Fibroblast of gingiva (primary cell): ENCODE measurements around the gene LRMDA.
A peak's percentile ranks its signal among the peaks of the same experiment; 100 is the strongest.

Experiments
- DNase-seq: peaks from one replicate; pipeline ENCODE4 v3.0.0-alpha.2; 2011; ENCODE audit warnings: low read depth

Gene LRMDA

DNA sequence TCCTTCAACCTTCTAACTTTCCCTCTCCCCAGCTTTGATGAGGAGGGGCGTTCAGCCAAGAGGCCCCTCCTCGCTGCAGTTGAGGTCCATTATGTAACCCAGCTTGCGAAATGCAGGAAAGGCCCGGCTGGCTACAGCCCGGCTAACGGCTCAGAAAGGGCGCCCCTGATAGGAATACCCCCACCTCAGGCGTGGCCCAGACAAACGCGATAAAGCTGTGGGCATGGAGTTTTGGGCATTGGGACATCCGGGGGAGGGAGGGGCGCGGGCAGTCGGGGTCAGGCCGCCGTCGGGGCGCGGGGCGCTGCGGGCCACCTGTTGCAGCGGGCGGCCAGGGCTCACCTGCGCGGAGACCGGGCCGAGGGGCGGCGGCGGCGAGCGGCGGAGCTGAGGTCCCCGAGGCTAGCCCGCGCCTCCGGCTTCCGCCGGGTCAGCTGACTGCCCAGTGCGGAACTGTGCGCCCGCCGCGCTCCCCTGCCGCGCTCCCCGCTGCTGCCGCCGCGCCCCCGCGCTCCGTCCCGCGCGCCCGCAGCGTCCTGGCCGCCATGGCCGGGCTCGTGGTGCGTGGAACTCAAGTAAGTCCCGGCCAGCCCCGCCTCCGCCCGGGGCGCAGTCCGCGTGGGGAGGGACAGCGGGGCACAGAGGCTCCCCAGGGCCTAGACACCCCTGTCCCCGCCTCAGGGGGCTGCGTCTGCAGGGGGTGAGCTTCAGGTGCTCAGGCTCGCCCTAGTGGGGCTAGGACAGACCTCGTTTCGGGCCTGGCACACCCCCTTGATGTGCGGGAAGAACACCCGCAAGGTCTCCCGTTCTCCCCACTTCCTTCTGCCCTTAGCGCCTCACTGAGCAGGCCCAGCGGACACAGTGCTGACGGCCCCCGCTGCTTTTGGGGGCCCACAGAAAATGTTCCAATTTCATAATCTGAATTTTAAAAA lies at the start of gene LRMDA:
TSS of gene LRMDA (plus strand) at position 445 of the 932 bp plus-strand sequence.
- DNase-seq: no peak

DNA sequence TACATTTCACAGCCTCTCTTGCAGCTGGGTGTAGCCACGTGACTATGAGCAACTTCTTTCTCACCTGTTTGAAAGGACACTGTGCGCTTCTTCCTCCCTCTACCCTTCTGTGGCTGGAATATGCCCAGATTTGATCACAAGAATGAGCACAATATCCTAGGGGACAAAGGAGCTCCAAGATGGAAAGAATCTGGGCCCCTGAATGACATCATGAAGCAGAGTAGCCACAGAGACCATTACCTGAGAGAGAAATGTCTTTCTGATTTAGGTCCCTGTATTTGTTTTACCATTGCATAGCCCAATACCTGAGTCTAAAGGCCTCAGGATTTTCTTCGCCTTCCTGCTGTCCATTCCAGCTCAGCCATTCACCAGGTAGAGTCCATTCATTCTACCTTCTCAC lies 45.3 kb upstream of the LRMDA start:
- no peak for DNase-seq

DNA sequence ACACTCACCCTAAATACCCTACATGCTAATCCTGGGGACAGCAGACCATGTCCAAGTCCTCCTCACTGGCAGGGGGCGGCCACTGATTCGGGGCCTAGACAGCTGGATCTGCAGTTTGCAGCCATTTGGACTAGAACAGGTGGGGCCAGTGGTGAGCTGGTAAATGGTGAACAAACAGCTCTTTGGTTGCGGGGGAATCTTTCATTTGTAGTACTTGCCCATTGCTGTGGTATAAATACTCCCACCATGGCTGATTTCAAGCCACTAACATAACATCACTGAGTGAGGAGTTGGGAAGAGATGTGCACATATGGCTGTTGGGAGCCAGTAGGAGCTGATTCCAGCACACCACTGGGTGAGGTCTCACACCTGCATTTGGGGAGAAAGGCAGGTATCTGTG lies 43.3 kb upstream of the LRMDA start:
- DNase-seq: no peak

DNA sequence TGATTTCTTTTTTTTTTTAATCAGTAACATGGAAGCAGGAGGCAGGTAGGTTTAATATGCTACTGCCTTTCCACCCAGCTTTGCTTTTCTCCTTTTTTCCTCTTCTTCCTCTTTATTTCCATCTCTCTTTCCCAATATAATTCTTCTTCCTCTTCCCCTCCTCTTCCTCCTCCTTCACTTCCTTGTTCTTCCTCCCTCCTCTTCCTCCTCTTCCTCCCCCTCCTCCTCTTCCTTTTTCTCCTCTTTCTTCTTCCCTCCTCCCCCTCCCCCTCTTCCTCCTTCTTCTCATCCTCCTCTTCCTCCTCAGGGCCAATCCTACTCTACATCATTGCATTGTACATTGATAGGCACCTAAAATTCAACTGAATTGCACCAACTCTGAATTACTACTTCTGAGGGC lies 41.2 kb upstream of the LRMDA start:
- DNase-seq: no peak

DNA sequence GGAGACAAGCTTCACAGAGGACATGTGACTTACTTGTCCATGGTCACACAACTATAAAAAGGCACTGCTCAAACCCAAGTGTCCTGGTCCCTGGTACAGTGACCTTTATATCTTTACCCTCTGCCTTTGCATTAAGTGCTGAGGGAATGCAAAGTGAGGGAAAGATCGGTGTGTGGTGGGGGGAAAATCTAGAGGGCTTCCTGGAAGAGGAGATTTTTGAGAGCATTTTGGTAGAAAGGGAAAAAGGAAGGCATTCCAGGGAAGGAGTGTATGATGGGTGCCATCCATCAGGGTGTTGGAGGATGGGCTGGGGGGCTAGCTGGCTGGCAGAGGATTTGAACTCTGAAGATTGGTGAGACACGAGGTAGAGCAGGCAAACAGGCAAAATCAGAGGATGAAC lies 39.2 kb upstream of the LRMDA start:
- no peak for DNase-seq

DNA sequence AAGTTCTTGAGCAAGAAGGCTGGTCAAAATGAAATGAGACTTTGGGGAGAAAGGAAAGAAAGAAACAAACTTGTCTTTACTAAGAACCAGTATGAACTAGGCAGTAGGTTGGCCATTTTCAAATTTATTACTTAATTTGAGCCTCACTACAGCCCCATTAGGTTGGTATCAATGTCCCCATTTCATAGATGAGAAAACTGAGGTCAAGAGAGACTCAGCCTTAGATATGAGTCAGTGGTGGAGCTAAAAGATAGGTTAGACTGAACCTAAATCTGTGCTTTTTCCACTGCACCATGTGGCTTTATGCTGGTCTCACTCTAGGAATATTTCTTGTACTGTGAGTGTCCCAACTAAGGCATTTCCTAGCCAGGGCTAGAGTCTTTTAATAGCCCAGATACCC lies 38.7 kb upstream of the LRMDA start:
- DNase-seq: no peak

DNA sequence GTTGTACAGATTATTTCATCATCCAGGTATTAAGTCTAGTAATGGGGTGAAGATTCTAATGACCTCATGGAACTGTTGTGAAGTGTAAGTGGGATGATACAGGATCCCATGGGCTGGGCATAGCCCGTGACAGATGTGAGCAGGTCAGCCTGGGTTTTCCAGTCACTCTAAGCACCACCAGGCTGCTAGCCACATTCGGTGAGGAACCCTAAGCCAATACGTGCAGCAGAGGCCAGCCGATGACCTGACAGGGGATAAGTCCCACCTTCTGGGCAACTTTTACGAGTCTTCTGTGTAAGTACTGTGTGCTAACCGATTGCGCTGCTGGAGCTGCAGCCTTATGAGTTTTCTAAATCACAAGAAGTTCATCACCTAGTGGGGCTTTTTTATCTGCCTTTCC lies 37.2 kb upstream of the LRMDA start:
- DNase-seq: no peak

DNA sequence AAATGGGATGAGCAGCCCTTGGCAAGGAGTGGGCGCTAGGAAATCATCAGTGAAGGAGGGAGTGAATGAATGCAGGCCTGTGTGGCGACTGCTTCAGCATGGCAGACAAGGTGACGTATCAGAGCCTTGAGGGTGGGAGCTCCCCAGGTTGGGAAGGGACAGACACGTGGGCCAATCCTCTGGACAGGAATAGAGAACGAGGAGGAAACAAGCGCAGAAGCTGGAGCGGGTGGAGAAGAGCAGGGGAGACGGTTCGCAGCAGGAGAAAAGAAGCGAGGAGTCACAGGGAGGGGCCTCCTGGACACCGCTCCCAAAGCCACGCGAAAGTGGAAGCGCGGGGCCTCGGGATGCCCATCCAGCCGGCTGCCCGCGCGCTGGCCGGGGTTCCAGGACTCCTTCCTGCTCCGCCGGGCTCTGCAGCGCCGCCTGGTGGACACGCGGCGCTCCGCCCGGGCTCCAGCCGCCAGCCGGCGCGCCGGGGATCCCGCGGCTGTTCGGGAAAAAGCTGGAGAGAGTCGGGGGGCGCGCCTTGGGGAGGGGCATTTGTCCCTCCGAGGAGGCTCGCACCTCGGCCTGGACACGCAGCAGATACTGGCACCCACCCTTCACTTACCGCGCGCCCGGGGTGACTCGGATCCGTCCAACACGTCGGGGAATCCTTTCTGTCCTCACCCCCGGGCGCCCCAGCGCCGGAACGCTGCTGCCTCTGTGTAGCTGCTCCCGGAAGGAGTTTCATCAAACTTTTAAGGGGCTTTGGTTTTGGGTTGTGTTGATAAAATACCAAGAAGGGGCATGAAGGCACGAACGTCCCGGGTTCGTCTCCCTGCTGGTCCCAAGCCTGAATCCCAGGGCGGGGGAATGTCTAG lies 36.1 kb upstream of the LRMDA start:
- peak; percentile 51 for DNase-seq

DNA sequence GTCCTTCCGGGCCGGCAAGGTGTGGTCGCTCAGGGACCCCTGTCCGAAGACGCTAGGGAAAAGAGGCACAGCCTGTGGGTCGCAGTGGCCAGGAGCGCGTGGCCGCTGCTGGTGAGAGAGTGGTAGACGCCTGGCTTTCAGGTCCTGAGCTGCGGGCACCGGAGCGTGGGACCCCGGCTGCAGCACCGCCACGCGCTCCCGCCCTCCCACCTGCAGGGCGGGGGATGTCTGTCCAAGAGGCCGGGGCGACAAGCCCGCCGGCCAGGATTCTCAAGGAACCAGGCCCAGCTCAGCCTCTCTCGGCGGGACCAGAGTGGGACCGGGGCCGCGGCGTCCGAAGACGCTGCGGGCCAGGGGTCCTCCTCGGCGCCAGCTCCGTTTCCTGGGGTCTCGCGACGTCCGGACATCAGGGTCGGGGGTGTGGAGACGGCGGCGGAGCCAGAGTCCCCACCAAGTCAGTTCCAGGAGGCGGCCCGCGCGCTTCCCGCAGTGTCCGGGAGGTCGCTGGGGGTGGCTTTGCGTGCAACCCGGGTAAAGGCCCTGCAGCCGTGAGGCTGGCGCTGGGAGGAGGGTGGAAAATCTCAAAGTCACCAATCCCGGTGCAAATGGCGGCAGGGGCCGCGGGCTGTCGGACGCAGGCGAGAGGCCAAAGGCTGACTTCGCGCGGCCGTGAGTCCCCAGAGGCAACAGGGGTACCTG lies 35.3 kb upstream of the LRMDA start:
- DNase-seq: peak; percentile 51

DNA sequence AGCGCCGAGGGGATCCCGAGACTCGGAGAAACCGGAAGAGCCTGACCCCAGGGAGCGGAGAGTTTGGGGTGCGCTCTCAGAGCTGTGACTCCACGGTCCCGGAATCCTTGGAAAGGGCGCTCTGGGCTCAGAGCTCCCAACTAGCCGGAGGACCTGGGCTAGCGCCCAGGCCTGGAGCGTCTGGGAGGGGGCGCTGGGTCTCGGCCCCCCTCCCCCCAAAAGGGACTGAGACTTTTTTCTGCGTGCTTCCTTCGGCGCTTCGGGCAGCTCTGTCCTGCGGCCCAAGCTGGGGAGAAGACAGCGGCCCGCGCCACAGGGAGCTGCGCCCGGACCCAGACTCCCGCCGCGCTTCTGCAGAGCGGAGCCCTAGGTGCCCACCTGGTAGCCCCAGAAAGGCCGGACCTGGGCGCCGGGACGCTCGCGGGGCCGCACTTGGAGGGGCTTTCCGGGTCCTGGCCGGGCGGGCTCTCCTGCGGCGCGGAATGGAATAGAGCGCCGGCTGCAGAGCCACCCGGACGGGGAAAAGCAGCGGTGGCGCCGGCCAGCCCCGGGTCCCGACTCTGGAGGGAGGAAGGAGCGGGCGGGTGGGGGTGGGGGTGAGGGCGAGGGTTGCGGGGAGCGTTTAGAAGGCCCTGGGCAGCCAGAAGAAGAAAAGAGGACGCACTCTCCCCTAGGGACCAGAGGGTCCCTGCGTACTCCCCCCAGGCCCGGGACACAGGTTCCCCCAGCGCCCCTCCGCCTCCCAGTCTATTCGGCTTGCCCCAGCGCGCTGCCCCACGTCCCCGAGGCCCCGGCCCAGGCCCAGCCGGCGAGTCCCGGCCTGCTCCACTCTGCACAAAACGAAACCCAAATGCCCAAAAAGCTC lies 34.6 kb upstream of the LRMDA start:
- DNase-seq: no peak

DNA sequence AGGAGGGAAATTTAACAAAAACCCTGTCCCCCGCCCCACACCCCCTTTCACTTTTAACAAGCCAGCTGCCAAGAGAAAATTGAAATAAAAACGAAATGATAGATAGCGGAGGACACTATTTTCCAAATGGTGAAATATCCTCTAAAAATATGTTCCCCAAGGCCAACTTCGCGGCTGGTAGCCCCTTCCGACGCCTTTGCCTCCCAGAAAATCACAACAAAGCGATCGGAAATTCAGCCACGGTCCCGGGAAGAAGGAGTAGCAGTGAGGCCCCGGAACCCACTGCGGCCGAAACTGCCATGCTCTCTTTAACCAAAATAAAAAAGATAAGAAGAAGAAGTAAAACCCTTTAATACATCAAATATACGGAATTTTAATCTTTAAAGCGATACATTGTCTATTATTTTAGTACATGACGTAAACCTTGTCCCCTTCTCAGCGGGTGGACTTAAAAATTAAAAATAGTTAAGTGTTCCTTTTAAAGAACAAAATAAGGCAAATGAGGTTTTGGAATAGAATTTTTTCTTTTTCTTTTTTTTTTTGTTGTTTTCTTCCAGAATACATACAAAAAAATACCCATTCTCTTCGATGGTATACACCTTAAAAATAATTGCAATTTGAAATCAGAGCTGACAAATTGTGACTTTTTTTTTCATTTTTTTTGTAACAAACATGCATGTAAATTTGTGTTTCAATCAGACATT lies 33.8 kb upstream of the LRMDA start:
- DNase-seq: no peak

DNA sequence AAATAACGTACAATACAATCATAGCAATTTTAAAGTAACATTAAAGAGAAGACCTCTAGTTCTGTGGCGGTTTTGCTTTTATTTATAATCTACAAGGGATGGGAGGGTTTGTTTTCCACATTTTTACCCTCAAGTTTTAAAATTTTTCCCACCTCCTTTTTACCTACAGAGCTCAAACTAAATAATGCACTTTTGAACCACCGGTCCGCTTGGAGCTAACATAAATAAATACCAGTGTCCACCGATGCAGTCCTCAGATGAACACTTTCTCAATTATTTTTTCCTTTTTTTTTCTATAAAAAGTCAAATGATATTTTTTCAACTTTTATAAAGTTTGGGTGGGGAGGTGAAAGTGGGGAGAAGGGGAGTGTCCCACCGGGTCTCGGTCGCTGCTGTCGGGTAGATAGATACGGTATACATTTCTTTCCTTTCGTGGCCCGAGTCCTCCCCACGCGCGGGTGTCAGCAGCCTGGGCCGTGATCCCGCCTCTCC lies 33.2 kb upstream of the LRMDA start:
- DNase-seq: no peak

DNA sequence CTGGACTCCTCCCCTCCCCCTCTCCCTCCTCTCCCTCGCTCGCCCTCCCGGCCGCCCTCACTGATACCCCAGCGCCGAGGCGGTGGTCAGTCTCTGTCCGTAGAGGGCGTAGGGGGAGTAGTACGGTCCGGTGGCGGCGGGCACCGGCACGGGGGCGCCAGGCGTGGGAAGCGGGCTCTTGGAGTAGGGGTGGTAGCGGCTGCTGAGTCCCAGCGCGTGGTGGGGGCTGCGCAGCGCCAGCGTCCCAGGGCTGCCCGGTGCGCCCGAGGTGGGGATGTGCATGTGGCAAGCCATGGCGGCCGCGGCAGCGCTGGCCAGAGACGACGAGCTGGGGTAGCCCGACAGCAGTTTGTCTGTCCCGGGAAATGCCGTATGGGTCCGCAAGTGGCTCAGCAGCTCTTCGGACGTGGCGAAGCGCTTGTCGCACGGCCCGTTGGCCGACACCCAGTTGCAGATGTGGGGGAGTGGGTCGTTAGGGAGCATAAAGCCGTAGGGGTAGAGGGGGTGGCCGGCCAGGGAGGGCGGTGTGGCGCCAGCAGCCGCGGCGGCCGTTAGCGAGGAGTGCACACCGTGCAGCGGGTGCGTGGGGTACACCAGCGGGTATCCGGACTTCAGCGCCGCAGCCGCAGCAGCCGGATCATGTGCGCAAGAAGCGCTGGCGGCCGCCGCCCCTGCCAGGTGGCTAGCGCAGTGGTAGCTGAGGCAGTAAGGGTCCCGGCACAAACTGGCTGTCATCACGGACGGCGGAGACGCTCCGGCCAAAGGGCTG lies 32.5 kb upstream of the LRMDA start:
- DNase-seq: peak; percentile 41

DNA sequence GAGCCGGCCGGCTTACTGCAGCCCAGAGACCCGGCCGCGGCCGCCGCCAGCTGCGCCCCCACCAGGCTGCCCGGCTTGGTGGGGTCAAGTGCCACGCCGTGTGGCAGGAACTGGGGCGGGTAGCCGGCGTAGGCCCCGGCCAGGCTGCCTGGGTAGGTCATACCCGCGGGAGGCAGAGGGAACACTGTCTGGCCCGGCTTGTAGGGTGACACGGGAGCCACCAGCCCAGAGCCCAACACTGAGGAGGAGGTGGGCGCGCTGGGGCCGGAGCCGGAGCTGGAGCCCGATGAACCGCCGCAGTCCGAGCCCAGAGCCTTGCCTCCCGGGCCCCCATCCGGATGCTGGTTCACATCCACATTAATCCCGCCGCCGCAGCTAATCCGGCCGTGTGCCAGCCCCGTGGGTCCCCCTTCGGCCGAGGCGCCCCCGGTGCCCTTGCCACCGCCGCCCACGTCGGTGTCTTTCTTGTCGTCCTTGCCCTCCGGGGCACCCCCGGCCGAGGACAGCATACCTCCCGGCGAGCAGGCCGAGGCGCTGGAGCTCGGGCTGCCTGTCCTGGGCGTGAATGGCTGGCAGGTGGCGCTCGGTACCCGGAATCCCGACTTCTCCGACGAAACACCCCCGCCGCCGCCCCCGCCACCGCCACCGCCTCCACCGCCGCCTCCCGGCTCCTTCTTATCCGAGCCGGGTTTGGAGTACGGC lies 31.8 kb upstream of the LRMDA start:
- DNase-seq: peak; percentile 75

DNA sequence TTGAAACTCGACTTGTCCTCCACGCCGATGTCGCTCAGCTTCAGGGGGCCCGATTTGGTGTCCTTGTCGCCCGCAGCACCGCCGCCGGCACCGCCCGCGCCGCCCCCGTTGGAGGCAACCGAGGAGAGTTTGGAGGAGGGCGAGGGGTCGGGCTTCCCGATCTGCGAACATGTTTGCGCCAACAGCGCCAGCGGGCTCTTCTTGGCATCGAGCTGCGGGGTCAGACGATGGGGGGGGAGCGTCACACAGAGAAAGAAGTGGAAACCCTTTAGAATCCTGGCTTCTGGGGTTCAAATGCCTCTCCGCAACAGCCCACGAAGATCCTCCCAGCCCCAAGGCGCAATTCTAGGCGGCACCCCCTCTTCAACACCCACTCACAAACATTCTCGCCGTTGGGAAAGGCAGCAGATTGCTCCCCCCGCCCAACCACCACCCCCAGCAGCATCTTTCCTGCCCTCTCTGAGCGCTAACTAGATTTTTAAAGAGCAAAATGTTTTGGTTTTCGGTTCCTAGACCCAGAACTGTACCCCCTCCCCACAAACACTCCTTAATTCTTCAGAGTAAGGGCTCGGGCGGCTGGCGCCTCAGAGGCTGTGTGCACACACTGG lies 31.2 kb upstream of the LRMDA start:
- DNase-seq: peak; percentile 59

DNA sequence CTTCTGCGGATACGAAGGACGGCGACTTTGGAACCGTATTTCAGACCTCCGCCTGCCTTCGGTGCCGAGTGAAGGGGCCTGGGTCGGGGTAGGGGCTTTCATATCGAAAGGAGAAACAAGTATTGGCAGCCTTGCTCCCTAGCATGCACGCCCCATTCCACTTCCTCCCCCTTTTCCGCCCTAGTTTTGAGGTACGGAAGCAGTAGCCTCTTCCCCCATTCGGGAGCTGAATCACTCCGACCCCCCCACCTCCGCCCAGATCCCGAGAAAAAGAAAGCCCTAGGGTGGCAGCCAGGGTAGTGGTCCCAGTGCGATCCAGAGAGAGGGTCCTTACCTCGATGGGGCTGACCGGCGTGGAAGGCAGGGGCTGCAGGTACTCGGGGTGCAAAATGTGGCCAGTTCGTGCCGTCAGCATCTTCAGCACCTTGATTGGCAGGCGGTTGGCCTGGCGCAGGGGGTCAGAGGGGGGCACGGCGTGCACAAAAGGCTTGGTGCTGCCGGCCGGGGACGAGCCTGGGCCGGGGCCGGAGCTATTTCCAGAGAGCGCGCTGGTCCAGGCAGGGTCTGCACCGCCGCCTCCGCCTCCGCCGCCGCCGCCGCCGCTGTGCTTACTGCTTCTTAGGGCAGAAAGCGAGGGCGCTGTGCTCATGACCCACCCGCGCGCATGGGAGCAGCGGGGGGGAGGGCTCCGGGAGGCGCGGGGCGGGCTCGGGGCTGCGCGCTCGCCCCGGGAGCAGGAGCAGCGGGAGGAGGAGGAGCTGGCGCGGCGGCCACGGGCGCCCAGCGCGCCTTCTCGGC lies 30.5 kb upstream of the LRMDA start:
- peak; percentile 77 for DNase-seq

DNA sequence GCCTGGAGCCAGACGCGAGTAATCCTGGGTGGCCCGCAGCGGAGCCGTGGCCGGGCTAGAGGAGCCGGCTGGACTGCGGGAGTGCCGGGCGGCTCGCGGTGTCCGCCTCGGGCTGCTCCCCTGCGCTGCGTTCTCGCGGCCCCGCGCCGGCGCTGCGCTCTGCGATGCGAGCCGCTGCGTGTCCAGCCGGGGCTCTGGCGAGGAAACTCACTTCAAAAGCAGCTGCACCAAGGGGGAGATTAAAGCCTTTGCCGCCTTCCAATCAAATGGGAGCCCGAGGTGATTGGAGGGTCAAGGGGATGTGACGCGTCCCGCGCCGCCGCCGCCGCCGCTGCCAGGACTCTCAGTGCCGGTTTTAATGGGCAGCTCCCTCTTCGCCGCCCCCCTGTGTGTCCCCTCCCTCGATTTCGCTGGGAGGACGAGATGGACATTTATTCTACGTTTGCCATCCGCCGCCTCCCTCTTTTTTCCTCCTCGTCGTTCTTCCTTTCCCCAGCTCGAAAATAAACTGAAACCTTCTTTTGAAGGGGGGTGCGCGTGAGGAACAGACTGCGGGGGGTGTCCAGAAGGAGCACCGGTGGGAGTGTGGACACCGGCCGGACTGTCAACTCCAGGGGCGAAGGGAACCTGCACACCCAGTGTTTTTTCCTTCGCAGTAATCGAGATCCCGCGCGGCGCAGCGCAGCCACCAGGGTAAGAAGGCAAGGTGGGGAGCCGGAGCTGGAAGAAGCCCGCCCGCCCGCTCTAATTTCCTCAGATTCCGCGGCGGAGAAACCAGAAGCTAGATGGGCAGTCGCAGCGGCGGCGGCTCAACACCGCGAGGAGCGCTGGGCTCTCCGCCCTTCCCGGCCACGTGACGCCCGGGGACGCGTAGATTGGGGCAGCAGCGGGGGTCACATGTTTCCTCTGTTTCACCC lies 29.6 kb upstream of the LRMDA start, which contains the start of gene ZNF503:
TSS of gene ZNF503 (minus strand) at position 196 of the 917 bp plus-strand sequence. CDS start 345 bp downstream, outside the sequence.
- peak; percentile 99 for DNase-seq
